Measurements from ENCODE around the gene CGAS.

DNA sequence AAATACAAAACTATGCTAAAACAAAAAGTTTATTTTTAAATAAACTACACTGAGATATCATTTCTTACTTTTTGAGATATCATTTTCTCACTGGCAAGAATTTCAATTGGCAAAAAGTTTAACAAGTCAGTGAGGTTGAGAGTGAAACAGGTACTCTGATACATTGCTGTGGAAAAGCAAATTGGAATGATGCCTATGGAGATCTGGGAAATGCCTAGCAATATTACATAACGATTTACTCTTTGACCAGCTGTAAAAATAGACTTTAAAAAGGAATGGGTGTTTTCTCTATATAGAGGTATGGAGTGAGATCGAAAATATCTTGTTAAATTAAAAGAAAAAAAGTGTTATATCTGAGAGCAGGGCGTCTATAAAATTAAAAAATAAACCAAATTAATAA is 16.9 kb downstream of the CGAS start:
- TF ChIP-seq POLR2A (IDR thresholded peaks at IDR 0.05) = no peak
- no peak for TF ChIP-seq CTCF (IDR thresholded peaks at IDR 0.05)
- no peak for TF ChIP-seq POLR2AphosphoS5 (IDR thresholded peaks at IDR 0.05)
